ENCODE results near the gene HPCAL1.
A peak's percentile ranks its signal among the peaks of the same experiment; 100 is the strongest.

Gene HPCAL1

GRCh38 chr2:10269711-10270610 is 32.7 kb upstream of the HPCAL1 start:
- no peak for DNase-seq

GRCh38 chr2:10271509-10271908 is 31.2 kb upstream of the HPCAL1 start:
- no peak for DNase-seq

GRCh38 chr2:10271946-10272345 is 30.8 kb upstream of the HPCAL1 start:
- DNase-seq = no peak

- no peak for DNase-seq
These were observed 30.2 kb upstream of the HPCAL1 start for GRCh38 chr2:10272464-10272863.

GRCh38 chr2:10273215-10274175 is 29.2 kb upstream of the HPCAL1 start:
- DNase-seq = no peak

GRCh38 chr2:10274376-10274775 is 28.3 kb upstream of the HPCAL1 start:
- no peak for DNase-seq

DNA sequence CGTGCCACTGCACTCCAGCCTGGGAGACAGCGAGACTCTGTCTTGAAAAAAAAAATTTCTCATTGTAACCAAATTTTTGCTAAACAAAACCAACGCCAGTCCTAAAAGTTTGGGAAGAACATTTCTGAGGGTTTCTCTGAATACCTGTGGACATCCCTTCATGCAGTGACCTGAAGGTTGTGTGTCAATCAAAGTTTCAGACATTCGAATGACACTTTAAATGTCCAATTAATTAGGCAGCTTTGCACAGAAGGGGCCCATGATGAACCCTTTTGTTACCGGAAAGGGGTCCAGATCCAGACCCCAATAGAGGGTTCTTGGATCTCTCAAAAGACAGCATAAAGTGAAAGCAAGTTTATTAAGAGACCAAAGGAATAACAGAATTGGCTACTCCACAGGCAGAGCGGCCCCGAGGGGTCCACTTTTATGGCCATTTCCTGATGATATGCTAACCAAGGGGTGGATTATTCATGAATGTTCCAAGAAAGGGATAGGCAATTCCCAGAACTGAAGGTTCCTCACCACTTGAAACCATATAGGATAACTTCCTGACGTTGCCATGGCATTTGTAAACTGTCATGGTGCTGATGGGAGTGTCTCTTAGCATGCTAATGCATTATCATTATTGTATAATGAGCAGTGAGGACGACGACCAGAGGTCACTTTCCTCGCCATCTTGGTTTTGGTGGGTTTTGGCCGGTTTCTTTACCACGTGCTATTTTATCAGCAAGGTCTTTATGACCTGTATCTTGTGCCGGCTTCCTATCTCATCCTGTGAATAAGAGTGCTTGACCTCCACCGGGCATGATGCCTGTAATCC is 27.5 kb upstream of the HPCAL1 start:
- no peak for DNase-seq

DNA sequence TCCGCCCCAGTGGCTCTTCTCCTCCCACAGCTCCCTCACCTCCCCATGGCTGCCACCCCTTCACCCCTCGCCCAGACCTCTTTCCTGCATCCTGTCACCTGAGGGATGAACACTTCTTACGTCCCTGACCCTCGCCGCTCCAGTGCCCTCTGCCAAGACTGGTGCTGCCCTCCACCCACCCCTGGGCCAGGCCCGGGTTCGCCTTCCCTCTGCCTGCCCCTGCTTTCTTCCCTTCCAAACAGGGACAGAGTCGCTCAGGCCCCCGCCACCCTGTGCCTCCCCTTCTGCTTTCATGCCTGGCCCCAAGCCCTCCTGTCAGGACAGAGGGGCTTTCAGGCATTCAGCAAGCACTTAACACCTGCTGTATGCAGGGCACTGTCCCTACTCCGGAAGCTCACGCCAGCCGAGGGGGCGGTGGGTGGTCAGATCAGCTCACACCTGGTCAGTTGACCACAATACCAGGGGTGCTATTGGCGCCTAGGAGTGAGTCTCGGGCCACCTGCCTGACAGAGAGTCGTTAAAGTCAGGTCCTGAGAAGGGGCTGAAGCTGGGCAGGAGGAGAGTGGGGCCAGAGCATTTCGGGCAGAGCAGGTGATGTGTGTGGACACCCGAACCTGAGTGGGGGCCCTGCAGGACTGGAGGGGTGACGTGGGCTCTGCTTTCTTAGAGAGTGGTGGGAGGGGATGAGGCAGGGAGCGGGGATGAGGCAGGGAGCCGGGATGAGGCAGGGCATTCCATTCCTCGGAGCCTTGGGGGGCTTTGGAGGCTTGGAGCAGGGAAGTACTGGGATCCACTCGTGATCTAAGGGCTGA is 26.0 kb upstream of the HPCAL1 start:
- DNase-seq = no peak

DNA sequence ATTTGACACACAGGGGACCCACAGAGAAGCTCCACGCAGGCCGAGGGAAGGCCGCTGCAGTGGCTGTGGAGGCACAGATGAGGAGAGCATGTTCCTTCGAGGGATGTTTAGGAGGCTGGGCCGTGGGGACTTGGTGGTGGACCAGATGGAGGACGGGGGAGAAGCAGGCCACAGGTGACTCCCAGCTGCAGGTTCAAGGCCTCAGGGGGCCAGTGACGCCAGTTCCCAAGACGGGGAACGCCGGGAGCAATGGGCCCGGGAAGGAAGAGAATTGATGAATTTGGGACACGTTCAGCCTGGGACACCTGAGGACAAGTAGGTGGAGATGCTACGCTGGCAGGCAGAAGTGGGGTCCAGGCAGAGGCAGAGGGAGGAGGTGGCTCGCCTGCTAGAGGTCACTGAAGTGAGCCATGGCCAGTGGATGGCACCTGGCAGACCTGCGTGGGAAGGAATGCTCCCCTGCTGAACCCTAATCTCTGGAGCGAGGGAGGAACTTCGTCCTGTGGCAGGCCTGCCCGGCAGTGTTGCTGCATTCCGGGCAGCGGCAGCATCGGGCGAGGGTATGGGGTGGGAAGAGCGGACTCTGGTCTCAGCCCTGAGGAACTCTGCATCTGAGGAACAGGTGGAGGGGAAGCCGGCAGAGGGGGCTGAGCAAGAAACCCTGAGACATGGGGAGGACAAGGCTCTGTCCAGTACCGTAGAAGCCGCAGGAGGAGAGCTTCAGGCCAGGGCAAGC is 25.2 kb upstream of the HPCAL1 start:
- no peak for DNase-seq

DNA sequence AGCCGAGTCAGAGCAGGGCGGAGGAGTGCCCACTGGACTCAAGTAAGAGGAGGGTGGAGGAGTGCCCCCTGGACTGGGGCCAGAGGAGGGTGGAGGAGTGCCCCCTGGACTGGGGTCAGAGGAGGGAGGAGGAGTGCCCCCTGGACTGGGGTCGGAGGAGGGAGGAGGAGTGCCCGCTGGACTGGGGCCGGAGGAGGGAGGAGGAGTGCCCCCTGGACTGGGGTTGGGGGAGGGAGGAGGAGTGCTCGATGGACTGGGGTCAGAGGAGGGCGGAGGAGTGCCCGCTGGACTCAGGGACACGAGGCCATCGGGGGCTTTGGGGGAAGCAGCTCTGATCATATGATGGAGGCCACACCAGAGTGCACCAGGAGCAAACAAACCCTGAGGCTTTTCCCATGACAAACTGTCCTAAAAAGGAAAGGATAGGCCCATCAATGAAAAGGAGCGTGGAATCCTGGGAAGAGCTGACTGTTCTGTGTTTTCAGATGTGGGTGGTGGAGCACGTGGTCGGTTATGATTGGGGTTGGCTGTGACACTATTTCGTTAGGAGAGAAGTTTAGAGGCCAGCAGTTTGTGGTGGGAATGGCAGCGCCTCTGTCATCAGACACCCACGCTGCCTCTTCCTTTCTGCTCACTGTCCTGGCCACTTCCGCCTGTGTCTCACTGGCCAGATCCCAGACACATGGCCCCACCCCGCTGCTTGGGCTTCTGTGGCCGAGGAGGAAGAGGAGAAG is 24.5 kb upstream of the HPCAL1 start:
- peak; percentile 30 for DNase-seq

DNA sequence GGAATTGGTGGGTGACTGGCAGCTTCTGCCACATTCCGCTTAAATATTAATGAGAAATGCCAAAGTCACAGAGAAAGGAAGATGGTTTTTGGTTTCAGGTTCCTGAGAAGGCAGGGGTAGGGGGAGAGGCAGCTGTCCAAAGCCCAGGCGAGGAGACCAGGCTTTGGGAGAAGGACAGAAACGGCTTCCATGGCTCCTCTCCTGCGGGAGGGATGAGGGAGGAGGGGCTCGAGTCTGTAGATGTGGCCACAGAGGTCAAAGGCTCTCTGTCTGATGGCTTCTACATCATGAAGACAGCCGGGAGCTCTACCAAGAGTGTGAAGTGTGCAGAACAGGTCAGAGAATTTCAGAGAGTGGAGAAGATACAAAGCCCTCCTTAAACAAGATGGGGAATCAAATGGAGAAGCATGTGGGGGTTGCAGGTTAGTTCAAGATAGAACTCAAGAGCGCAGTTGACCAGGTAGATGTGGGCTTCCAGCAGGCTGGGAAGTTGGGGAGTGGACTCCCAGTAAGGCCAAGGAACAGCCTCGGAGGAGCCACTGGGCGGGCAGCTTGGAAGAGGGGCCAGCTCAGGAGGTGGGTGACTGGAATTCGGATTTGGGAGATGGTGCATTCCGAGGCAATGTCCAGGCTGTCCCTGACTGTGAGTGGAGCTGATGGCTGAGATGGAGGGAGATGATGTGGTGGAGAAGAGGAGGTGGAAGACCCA is 23.8 kb upstream of the HPCAL1 start:
- no peak for DNase-seq

DNA sequence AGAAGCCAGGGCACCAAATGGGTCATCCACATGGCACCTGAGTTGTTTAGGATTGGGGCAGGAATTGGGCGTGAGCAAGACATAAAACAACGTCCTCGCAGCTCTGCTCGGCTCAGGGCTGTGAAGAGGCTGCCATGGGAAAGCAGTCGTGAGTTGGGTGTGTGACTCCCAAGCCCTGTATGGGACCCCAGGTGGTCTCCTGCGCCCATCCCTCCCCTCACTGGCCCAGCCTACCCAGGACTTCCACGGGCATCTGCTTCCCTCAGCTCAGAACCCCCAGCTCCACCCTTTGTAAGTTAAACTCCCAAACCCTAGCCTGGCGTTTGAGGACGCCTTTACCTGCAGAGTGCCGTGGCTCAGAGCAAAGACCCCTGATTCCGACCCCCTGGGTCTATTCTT is 23.2 kb upstream of the HPCAL1 start:
- DNase-seq = no peak

- no peak for DNase-seq
These were observed 22.7 kb upstream of the HPCAL1 start for GRCh38 chr2:10279946-10280463.

DNA sequence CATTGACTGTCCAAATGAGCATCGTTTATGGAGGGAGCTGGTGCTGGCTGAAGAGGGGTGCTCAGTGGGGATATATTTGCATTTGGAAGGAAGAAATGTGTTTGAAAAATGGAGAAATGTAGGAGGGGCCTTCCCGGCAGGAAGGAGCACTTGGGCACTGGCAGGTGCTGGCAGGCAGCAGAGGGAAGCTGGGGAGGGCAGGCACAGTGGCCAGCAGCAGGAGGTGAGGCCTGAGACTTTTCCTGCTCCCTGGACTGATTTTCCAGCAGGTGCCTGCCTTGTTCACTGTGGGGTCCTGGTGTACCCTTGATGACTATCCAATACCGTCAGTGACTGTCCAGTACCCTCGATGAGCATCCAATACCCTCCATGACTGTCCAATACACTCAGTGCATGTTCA is 20.8 kb upstream of the HPCAL1 start:
- no peak for DNase-seq

DNA sequence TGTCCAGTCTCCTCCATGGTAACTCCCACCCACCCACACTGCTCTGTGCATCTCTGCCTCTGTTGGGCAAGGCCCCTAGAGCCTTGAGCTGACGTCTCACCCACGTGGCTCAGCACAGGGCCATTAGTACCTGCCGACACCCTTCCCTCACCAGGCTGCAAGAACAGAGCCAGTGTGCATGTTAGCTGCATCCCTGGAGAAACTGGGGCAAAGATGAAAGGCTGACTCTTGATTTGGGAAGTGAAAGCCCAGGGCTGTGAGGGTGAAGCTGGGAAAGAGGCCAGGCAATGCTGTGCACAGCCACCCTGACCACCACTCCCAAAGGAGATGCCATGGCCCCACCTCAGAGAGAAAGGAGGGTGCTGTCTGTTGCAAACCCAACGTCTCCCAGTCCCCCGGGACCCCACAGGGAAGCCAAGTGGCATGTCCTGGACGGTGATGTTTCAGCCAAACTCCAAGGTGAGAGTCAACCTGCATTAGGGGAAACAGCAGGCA is 20.0 kb upstream of the HPCAL1 start:
- DNase-seq = no peak

DNA sequence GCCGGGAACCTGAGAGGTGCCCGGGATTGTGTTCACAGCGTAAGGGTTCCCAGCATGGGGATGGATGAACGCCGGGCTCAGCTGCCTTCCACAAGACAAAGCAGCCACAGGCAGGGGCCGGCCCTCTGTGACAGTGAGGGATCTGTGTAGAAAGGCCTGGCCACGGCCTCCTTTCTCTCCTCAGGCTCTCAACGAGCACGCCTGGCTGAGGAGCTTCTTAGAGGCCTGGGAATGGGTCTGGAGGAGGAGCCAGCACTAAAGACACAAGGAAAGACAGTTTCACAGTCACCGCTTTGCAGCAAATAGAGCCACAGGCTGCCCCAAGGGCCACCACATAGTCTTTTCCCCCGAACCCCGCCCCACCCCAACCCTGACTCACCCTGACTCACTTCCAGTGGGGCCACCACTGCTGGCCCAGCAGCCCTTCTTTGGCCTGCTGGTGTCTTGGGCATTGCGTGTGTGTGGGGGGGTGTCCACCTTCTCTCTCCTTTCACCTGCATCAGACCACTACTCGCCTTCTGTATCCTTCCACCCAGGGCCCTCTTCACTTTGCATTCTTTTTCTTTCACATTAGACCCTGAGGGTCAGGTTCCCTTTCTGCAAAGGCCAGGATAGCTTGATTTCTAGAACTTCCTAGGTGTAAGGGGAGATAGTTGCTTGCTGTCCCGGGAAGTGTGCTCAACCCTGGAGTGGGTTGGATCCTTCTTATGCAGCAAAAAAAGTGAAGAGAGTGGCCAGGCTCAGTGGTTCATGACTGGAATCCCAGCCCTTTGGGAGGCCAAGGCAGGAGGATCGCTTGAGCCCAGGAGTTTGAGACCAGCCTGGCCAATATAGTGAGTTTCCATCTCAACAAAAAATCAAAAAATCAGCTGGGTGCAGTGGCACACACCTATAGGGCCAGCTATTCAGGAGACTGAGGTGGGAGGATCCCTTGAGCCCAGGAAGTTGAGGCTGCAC is 19.3 kb upstream of the HPCAL1 start:
- DNase-seq = no peak

GRCh38 chr2:10284108-10284870 is 18.4 kb upstream of the HPCAL1 start:
- DNase-seq = no peak
